Left hindlimb (tissue), 1 donor: Measurements from ENCODE around the gene LMLN.
"Not testable (repeated sequence)": the region's sequence is repeated elsewhere in the genome, so short reads cannot be mapped to it uniquely, and the experiment has no call there.

ENCODE experiments used
- DNase-seq: peaks from one replicate; pipeline ENCODE4 v3.0.0-alpha.2; 2018

The LMLN gene

GRCh38 chr3:197959891-197960693 lies at the start of gene LMLN:
LMLN (plus strand) TSS chr3:197960217; CDS start chr3:197960246, 29 bp downstream.
- DNase-seq, result peak; percentile 96

DNA sequence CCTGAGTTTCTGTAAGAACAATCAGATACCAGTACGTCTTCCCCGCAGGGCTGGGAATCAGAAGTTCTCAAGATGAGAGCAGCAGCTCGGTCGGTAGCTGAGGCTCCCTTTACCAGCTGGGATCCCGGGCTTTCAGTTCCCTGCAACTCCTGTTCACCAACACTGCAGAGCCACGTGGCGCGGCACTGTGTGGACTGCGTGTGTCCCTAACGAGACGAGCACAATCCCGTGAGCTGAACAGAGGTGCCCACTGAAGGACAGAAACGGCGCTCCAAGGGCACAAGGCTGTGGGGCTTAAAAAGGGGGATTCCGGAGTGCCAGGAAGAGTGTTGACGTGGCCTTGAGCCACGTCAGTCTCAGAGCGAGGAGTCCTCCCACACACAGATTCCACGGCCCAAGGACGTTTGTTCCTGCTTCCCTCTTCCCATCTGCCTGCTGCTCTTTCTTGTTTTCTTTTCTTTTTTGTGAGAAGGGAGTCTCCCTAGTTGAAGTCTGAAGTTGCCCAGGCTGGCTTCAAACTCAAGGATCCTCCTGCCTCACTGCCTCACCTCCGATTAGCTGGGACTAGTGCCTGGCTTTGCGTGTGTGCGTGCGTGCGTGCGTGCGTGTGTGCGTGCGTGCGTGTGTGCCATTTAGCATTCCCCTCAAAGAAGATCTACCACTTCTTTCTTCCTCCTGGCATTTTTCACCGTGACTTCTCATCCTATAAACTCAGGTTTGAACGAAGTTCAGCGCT lies 47.1 kb upstream of the LMLN start:
- DNase-seq, result no peak

DNA sequence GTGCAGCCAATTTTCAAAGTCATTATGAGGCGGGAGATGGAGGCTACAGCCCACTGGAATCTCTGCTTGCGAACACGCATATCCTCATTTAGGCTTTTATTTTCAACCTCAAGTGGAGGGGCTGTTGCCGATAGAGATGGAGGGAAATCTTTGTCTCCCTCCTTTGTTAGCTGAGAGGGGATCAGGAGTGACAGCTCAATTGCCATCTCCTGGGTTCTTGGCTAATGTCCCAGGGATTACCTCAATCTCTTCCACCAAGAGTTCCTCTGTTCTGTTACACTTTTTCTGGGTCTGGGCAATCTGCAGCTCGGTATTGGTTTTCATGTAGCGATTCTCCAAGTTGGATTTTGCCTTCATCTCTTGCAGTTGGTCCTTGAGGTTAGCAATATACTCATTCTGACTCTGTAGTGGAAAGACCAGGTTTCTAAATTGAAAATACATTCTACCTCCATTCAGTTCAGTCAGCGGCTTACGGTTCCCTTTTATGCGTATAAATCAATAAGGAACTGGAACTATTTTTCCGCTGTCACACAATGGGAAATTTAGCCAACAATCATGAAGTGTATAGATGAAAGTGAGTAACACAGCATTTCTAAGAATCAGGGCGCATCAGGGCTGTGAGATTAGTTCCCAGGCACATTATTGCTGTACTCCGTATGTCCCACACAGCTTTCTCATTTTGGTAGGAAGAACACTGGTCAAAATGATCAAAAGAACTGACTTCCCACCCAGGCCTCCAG lies 46.2 kb upstream of the LMLN start:
- DNase-seq, result no peak

GRCh38 chr3:197921429-197922275 lies 38.4 kb upstream of the LMLN start:
- not testable (repeated sequence) for DNase-seq

DNA sequence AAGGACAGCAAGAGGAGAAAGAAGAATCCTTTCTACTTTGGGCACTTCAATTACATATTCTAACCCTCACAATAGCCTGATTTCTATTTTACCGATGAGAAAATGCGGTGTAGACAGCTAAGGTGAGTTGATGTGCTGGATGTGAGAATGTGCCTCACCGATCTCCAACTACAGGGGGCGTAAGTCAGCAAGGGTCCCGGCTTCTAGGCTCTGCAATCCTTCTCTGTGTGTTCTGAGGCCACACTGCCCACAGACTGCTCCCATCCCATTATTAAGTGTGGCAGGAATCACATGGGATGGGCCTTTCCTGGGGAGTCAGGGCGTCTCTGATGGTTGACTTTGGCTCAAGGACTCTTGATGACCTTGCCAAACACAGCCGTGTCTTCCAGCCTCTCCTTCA lies 33.6 kb upstream of the LMLN start:
- no peak for DNase-seq

DNA sequence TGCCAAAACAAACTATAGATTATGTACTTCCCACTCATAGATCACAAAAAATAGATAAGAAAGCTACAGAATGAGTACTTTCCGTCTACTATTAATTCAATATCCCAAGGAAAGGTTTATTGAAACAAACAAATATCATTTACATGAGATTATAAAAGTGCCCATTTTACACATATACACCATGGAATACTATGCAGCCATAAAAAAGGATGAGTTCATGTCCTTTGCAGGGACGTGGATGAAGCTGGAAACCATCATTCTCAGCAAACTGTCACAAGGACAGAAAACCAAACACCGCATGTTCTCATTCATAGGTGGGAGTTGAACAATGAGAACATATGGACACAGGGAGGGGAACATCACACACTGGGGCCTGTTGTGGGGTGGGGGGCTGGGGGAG lies 32.4 kb upstream of the LMLN start:
- DNase-seq, result not testable (repeated sequence)

DNA sequence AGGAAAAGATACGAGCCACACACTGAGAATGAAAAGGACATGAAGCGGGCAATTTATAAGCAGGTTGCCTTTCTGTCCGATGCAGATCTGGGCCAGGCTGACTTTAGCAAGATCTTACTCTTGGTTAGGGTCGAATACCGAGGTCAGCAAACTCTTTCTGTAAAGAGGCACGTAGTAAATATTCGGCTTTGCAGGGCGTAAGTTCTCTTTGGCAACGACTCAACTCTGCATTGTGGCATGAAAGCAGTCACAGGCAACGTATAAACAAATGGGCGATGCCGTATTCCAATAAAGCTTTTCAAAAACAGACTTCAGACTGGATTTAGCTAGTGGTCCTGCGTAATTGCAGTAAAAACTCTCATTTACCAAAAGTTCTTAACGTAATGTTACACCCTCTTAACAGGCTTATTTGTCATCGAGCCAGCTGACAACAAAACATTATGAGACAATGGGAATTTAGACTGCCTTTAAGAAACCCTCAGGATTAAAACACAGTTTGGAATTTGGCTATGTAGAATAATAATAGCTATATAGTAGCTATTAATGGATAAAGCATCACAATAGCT lies 23.1 kb upstream of the LMLN start:
- no peak for DNase-seq

- DNase-seq, result no peak
These were observed 19.2 kb upstream of the LMLN start for GRCh38 chr3:197940745-197941384.

DNA sequence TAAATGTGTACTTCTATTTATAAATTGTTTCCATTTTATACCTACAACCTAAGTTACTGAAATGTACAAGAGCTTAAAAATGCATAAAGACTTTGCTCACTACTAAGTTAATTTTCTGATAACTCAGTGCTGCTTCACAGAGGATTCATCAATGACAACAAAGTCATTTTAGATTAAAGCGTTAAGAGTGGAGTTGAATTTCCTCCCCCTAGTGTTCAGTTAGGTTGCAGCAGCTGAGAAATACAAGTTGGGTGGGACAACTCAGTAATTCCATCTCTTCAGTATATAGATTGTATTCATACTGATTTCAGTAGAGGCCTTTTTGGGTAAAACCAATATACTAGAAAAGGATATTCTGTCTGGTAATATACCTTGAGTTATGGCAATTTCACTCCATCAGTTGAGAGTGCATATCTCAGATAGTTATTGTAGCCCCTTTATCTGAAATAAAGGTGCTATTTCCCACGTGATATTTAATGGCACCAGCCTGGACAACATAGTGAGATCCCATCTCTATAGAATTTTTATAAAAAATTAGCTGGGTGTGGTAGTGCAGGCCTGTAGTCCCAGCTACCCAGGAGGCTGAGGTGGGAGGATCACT lies 17.0 kb upstream of the LMLN start:
- no peak for DNase-seq

GRCh38 chr3:197949191-197949777 lies 10.7 kb upstream of the LMLN start:
- DNase-seq, result no peak

DNA sequence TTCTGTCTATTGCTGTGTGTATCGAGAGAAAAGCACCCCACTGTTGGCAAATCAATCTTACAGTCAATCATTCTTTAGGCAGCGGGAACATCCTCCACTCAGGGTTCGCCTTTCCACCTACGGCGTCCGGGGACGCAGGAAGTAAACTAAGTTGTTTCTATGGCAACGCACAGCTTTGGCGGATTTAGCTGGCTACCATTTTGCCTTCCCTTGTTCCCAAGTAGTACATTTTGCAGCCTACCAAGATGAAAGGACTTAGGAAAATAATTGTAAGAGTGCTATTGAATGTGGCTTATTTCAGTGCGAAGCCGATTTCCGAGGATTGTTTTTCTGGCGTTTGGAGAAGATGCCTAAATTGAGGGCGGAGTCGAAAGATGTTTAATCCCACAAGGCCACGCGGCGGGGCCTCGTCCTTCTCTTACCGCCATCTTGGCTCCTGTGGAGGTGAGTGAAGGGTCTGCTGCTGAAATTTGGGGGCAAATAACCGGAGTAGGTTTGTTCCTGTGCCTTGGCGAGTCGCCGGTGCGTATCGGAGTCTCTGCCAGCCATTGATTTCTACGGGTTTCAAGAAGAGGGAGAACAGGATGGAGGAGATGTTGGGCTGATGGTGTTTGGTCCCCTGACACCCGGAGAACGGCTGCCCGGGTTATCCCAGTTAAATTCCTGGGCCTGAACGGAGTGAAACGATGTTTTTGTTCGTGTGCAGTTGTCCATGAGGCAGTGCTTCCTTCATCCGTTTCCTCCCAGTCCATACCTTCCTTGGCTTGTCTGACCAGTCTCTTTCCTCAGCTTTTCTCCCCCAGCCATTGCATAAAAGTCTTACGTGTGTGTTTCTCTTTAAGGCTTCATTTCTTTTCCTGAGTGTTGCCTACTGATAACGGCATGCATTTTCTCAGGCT lies 10.0 kb upstream of the LMLN start, which contains the start of gene RPL35A:
RPL35A (plus strand) TSS at position 413 of the 899 bp plus-strand sequence. CDS start 778 bp downstream, outside the sequence.
- DNase-seq, result peak; percentile 90

GRCh38 chr3:197950677-197951061 lies 9.3 kb upstream of the LMLN start:
- no peak for DNase-seq

DNA sequence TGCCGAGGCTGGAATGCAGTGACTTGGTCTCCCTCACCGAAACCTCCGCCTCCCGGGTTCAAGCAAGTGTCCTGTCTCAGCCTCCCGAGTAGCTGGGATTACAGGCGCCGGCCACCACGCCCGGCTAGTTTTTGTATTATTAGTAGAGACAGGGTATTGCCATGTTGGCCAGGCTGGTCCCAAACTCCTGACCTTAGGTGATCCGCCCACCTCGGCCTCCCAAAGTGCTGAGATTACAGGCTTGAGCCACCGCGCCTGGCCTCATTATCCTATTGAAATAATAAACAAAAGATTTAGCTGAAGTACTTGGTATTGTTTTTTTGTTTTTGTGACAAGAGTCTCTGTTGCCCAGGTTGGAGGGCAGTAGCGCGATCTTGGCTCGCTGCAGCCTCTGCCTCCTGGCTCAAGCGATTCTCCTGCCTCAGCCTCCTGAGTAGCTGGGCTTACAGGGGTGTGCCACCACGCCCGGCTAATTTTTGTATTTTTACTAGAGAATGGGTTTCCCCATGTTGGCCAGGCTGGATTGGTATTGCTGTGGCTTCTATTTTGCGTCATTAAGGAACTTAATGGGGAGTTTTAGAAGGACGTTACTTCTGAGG lies 8.5 kb upstream of the LMLN start:
- DNase-seq, result no peak

GRCh38 chr3:197952440-197952839 lies 7.6 kb upstream of the LMLN start:
- no peak for DNase-seq

- DNase-seq, result no peak
These were observed 6.7 kb upstream of the LMLN start for GRCh38 chr3:197953325-197953724.

- DNase-seq, result no peak
These were observed 6.1 kb upstream of the LMLN start for GRCh38 chr3:197953881-197954280.

DNA sequence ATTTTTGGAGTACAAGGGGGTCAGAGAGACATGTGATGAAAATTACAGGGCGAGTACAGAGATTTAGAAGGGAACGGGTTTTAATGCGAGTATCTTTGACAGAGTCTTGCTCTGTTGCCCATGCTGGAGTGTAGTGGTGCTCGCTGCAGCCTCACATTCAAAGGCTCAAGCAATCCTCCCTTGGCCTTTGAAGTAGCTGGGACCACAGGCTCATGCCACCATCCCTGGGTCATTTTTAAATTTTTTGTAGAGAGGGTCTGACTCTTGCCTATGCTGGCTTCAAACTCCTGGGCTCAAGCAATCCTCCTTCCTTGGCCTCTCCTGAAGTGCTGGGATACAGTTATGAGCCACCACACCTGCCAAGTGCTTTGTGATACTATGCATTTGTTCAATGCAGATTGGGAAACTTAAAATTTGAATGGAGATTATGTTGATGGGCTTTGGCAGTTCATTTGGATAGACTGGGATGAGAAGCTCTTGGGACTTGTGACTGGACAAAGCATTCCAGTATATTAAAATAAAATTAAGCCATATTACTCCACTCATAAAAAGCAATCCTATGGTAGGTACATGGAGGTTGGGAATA lies 4.0 kb upstream of the LMLN start:
- DNase-seq, result no peak

- DNase-seq, result no peak
These were observed 3.4 kb upstream of the LMLN start for GRCh38 chr3:197956626-197956988.

- DNase-seq, result no peak
These were observed 2.3 kb upstream of the LMLN start for GRCh38 chr3:197957790-197958133.
